Posterior vena cava (tissue), 2 donors: ENCODE measurements around the gene AAR2. TPM values are rescaled to one million over a fixed set of nuclear protein-coding genes. Genes with fewer than 3 reads are reported as not detected.

Experiments used
- DNase-seq: peaks from one replicate; pipeline ENCODE4 v3.0.0-alpha.2; 2020; ENCODE audit warnings: low spot score
- intact Hi-C, 2 donors: fragments of 100-400 bp; cut with DNase I; formaldehyde crosslinking; loops; one replicate each; pipeline versions ENCODE4 v1.14.1 to v1.14.2; 2022 to 2023
- total RNA-seq, 2 donors: library from RNA; stranded (reverse); fragmentation: NEBNext Ultra II Directional; extraction: Animal tissue kit (Norgen Biotek cat#: 25700); gene quantifications; one replicate each; pipeline ENCODE4 v1.2.1, GENCODE V29; 2021
- donor health status: DM: yes; HTN: yes; CAD: no.
- donor health status: DM: yes; HTN: yes; CAD: no.

The AAR2 gene
- total RNA-seq, 2 donors from 2014 or later, result 20.4 to 21.4 TPM

- intact Hi-C loops, result no loop called here
- DNase-seq, result no peak
These were observed 68.7 kb downstream of the AAR2 start for GRCh38 chr20:36304786-36305495.

- intact Hi-C loops, result no loop called here
- DNase-seq, result no peak
These were observed 69.6 kb downstream of the AAR2 start, which contains the start of gene DLGAP4 for GRCh38 chr20:36305602-36306551. TSS of gene DLGAP4 (plus strand) at chr20:36306339. CDS start at chr20:36431718, 125,379 bp downstream.

Other genes with a start within 250 kb of the AAR2 start
- gene EPB41L1, start 81.7 kb upstream of the AAR2 start, total RNA-seq, result 10 to 100 TPM; 39.3 to 58.2 TPM
- gene DLGAP4, start 69.9 kb downstream of the AAR2 start, total RNA-seq, result 100 to 1,000 TPM; 116 to 141 TPM